HepG2 (cell line): ENCODE measurements around the gene GDF9. TPM values are rescaled to one million over a fixed set of nuclear protein-coding genes. Genes with fewer than 3 reads are reported as not detected.

Experiments
- ADNP ChIP-seq: sonication (generic); formaldehyde crosslinking; IDR thresholded peaks from 2 replicates; pipeline ENCODE4 v1.4.0; 2020; ENCODE audit warnings: missing genetic modification reagents
- AGO2 ChIP-seq: fragments of 200-400 bp; formaldehyde crosslinking; optimal IDR thresholded peaks from 2 replicates; pipeline ENCODE3; 2017; ENCODE audit warnings: mild to moderate bottlenecking, low read depth, low read length, moderate library complexity
- FOXK2 ChIP-seq: fragments of 450-650 bp; IDR thresholded peaks from 2 replicates; pipeline ENCODE4 v1.6.1; 2016
- IRF1 ChIP-seq: sonication (generic); formaldehyde crosslinking; IDR thresholded peaks from 2 replicates; pipeline ENCODE4 v1.4.0; 2020; ENCODE audit warnings: low read depth, mild to moderate bottlenecking, missing genetic modification reagents
- KAT8 ChIP-seq: IDR thresholded peaks from 2 replicates; pipeline ENCODE4 v1.6.1; 2016; ENCODE audit warnings: missing genetic modification reagents, missing compliant biosample characterization
- KDM3A ChIP-seq: IDR thresholded peaks from 2 replicates; pipeline ENCODE4 v1.6.1; 2018; ENCODE audit warnings: low read depth, missing compliant biosample characterization
- KDM5A ChIP-seq: fragments of 200-600 bp; sonication (generic); IDR thresholded peaks from 2 replicates; pipeline ENCODE4 v1.7.0; 2018; ENCODE audit warnings: antibody characterized with exemption, mild to moderate bottlenecking, low read length, borderline replicate concordance
- KLF11 ChIP-seq: IDR thresholded peaks from 2 replicates; pipeline ENCODE4 v1.6.1; 2016; ENCODE audit warnings: missing compliant biosample characterization
- KLF9 ChIP-seq: IDR thresholded peaks from 2 replicates; pipeline ENCODE4 v1.6.1; 2016; ENCODE audit warnings: low read depth
- MAZ ChIP-seq, 2 experiments: sonication (generic) in 1 of 2; formaldehyde crosslinking in 1 of 2; IDR thresholded peaks; 2 replicates each; pipeline versions ENCODE4 v1.5.0 to v1.6.1; 2012 to 2020; ENCODE audit warnings: low read depth in 2 of 2, mild to moderate bottlenecking in 2 of 2, borderline replicate concordance in 1 of 2, improper control_type of control experiment in 1 of 2, low read length in 1 of 2, missing genetic modification reagents in 1 of 2, moderate library complexity in 1 of 2
- NFRKB ChIP-seq: fragments of 450-650 bp; IDR thresholded peaks from 2 replicates; pipeline ENCODE4 v1.6.1; 2017
- PLRG1 ChIP-seq: fragments of 450-650 bp; conservative IDR thresholded peaks from 2 replicates; pipeline ENCODE4 v1.6.1; 2016
- RAD51 ChIP-seq: fragments of 450-650 bp; IDR thresholded peaks from 2 replicates; pipeline ENCODE4 v1.6.1; 2016; ENCODE audit warnings: borderline replicate concordance
- RCOR2 ChIP-seq: IDR thresholded peaks from 2 replicates; pipeline ENCODE4 v1.6.1; 2016; ENCODE audit warnings: missing biosample characterization, missing genetic modification reagents
- RFX1 ChIP-seq: fragments of 450-650 bp; IDR thresholded peaks from 2 replicates; pipeline ENCODE4 v1.6.1; 2017
- SOX6 ChIP-seq, 2 experiments: fragments of 450-650 bp in 1 of 2; sonication (generic) in 1 of 2; formaldehyde crosslinking in 1 of 2; IDR thresholded peaks; 2 replicates each; pipeline versions ENCODE4 v1.4.0 to v1.6.1; 2017 to 2020; ENCODE audit warnings: antibody characterized with exemption in 1 of 2, mild to moderate bottlenecking in 1 of 2, missing genetic modification reagents in 1 of 2
- TMF1 ChIP-seq: sonication (generic); formaldehyde crosslinking; IDR thresholded peaks from 2 replicates; pipeline ENCODE4 v1.8.1; 2022; ENCODE audit warnings: low read depth, missing genetic modification reagents
- TSC22D2 ChIP-seq: sonication (generic); formaldehyde crosslinking; IDR thresholded peaks from 2 replicates; pipeline ENCODE4 v1.5.1; 2020; ENCODE audit warnings: missing genetic modification reagents, mild to moderate bottlenecking, borderline replicate concordance
- ZBTB8A ChIP-seq: sonication (generic); formaldehyde crosslinking; IDR thresholded peaks from 2 replicates; pipeline ENCODE4 v1.4.0; 2020; ENCODE audit warnings: mild to moderate bottlenecking, low read depth, missing genetic modification reagents, borderline replicate concordance
- ZNF33A ChIP-seq: sonication (generic); formaldehyde crosslinking; IDR thresholded peaks from 2 replicates; pipeline ENCODE4 v1.5.1; 2020; ENCODE audit warnings: missing genetic modification reagents, mild to moderate bottlenecking, moderate library complexity, borderline replicate concordance
- ZNF34 ChIP-seq: sonication (generic); formaldehyde crosslinking; IDR thresholded peaks from 2 replicates; pipeline ENCODE4 v1.4.0; 2020; ENCODE audit warnings: mild to moderate bottlenecking, missing genetic modification reagents, borderline replicate concordance
- ZNF367 ChIP-seq: sonication (generic); formaldehyde crosslinking; IDR thresholded peaks from 2 replicates; pipeline ENCODE4 v1.4.0; 2020; ENCODE audit warnings: missing genetic modification reagents, borderline replicate concordance
- ZNF773 ChIP-seq: sonication (generic); formaldehyde crosslinking; IDR thresholded peaks from 2 replicates; pipeline ENCODE4 v1.4.0; 2020; ENCODE audit warnings: missing genetic modification reagents, borderline replicate concordance
- ZNF776 ChIP-seq: sonication (generic); formaldehyde crosslinking; IDR thresholded peaks from 2 replicates; pipeline ENCODE4 v1.4.0; 2020; ENCODE audit warnings: mild to moderate bottlenecking, missing genetic modification reagents
- polyA plus RNA-seq, 8 experiments: library from polyadenylated mRNA; depleted of rRNA in 3 of 8; stranded (reverse) in 7 of 8; unstranded in 1 of 8; fragments of >200 nt; fragmentation: Illumina TruSeq in 4 of 8; extraction: Trizol in 4 of 8; gene quantifications; 2 replicates each; pipeline versions ENCODE4 v1.2.1 to v1.2.3, GENCODE V29; 2011 to 2016; ENCODE audit warnings: low read depth in 4 of 8, missing spikeins in 1 of 8, mixed read lengths in 1 of 8; ENCODE audit not compliant: insufficient read depth in 1 of 8
- total RNA-seq, 5 experiments: library from RNA; depleted of rRNA; stranded (reverse); fragments of >200 nt; fragmentation: Illumina TruSeq; extraction: Trizol; gene quantifications; 2 replicates each; pipeline ENCODE4 v1.2.3, GENCODE V29; 2016; ENCODE audit warnings: low read depth in 1 of 5
- TF ChIP-seq, protein P1 (sequence below): IDR thresholded peaks from 2 replicates; pipeline ENCODE4 v1.6.1; 2016; ENCODE audit warnings: low read depth, missing genetic modification reagents, missing compliant biosample characterization
- TF ChIP-seq, protein P2 (sequence below): IDR thresholded peaks from 2 replicates; pipeline ENCODE4 v1.6.1; 2018; ENCODE audit warnings: missing genetic modification reagents

The GDF9 gene
- total and polyA plus RNA-seq, 2 of the 13 experiments (the other 11 are each of a cell fraction or from before 2014, with no cell fraction given), result 0.33 to 0.38 TPM

DNA sequence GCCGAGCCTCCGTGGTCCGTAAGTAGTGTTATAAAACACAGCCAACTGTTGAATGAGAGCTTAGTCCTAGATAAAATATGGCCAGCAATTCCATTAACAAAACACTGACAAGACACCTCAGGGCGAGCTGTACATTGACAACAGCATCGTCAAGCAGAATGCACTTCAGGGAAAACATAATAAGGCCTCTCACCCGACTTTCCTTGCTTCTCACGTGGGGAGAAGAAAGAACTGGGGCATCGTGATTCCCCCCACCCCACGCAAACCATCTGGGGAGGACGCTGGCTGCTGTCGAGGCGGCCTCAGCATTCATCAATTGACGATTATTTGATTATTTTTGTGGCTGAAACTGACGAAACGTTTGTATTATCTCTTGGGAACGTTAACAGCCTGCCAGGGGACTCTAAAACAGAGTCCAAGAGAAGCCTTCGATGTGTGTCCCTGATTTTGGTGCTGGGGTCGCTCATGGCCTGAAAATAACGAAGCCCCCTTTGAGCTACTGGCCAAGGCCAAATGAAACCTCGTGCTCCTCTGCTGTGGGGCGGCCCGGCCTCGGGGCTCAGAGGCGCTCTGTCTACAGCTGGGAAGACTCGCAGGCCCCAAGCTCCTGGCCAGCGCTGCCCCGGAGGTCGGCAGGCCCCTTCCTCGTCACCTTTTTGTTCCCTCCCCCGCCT lies 464 bp downstream of the GDF9 start (continued):
- TF ChIP-seq, protein P1, sequence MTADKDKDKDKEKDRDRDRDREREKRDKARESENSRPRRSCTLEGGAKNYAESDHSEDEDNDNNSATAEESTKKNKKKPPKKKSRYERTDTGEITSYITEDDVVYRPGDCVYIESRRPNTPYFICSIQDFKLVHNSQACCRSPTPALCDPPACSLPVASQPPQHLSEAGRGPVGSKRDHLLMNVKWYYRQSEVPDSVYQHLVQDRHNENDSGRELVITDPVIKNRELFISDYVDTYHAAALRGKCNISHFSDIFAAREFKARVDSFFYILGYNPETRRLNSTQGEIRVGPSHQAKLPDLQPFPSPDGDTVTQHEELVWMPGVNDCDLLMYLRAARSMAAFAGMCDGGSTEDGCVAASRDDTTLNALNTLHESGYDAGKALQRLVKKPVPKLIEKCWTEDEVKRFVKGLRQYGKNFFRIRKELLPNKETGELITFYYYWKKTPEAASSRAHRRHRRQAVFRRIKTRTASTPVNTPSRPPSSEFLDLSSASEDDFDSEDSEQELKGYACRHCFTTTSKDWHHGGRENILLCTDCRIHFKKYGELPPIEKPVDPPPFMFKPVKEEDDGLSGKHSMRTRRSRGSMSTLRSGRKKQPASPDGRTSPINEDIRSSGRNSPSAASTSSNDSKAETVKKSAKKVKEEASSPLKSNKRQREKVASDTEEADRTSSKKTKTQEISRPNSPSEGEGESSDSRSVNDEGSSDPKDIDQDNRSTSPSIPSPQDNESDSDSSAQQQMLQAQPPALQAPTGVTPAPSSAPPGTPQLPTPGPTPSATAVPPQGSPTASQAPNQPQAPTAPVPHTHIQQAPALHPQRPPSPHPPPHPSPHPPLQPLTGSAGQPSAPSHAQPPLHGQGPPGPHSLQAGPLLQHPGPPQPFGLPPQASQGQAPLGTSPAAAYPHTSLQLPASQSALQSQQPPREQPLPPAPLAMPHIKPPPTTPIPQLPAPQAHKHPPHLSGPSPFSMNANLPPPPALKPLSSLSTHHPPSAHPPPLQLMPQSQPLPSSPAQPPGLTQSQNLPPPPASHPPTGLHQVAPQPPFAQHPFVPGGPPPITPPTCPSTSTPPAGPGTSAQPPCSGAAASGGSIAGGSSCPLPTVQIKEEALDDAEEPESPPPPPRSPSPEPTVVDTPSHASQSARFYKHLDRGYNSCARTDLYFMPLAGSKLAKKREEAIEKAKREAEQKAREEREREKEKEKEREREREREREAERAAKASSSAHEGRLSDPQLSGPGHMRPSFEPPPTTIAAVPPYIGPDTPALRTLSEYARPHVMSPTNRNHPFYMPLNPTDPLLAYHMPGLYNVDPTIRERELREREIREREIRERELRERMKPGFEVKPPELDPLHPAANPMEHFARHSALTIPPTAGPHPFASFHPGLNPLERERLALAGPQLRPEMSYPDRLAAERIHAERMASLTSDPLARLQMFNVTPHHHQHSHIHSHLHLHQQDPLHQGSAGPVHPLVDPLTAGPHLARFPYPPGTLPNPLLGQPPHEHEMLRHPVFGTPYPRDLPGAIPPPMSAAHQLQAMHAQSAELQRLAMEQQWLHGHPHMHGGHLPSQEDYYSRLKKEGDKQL (CRISPR knock-in tag), result no peak
- no peak for TF ChIP-seq ZNF34
- TF ChIP-seq ZBTB8A (CRISPR knock-in tag), result no peak
- TF ChIP-seq, protein P2, sequence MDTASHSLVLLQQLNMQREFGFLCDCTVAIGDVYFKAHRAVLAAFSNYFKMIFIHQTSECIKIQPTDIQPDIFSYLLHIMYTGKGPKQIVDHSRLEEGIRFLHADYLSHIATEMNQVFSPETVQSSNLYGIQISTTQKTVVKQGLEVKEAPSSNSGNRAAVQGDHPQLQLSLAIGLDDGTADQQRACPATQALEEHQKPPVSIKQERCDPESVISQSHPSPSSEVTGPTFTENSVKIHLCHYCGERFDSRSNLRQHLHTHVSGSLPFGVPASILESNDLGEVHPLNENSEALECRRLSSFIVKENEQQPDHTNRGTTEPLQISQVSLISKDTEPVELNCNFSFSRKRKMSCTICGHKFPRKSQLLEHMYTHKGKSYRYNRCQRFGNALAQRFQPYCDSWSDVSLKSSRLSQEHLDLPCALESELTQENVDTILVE (CRISPR knock-in tag), result no peak
- 0 out of 2 replicates have a peak, but pooled peaks have one; percentile 76 for TF ChIP-seq ZNF773 (CRISPR knock-in tag)
- TF ChIP-seq RAD51, result no peak
- TF ChIP-seq MAZ (IDR thresholded peaks at IDR 0.05; ENCODE audit: borderline replicate concordance, low read depth, low read length), result no peak
- no peak for TF ChIP-seq MAZ (CRISPR knock-in tag; IDR thresholded peaks at IDR 0.05; ENCODE audit: low read depth)
- TF ChIP-seq TMF1, result no peak
- no peak for TF ChIP-seq SOX6 (IDR thresholded peaks at IDR 0.05)
- no peak for TF ChIP-seq SOX6 (CRISPR knock-in tag; IDR thresholded peaks at IDR 0.05)
- TF ChIP-seq FOXK2, result no peak
- no peak for TF ChIP-seq KLF9 (CRISPR knock-in tag)
- TF ChIP-seq KAT8 (CRISPR knock-in tag), result no peak
- TF ChIP-seq NFRKB, result no peak
- TF ChIP-seq ZNF33A (CRISPR knock-in tag), result no peak
- TF ChIP-seq PLRG1, result no peak
- TF ChIP-seq ZNF776 (CRISPR knock-in tag), result no peak
- TF ChIP-seq ADNP (CRISPR knock-in tag), result no peak
- TF ChIP-seq KDM5A, result no peak
- no peak for TF ChIP-seq RFX1
- TF ChIP-seq AGO2, result no peak
- no peak for TF ChIP-seq ZNF367 (CRISPR knock-in tag)
- no peak for TF ChIP-seq KDM3A (CRISPR knock-in tag)
- no peak for TF ChIP-seq RCOR2
- TF ChIP-seq IRF1 (CRISPR knock-in tag), result no peak
- TF ChIP-seq TSC22D2 (CRISPR knock-in tag), result no peak
- TF ChIP-seq KLF11 (CRISPR knock-in tag), result no peak
